Parathyroid adenoma (tissue), 2 donors: ENCODE data around the gene PLA2G2F.

ENCODE experiments used
- H2AFZ ChIP-seq: fragments of 300-600 bp; sonication (generic); one replicate; pipeline ENCODE4 v1.7.0; 2017; ENCODE audit warnings: antibody characterized with exemption, mild to moderate bottlenecking
- H3K27ac ChIP-seq: fragments of 300-600 bp; sonication (generic); one replicate; pipeline ENCODE4 v1.7.0; 2017
- H3K27me3 ChIP-seq: fragments of 300-600 bp; sonication (generic); one replicate; pipeline ENCODE4 v1.7.0; 2017; ENCODE audit warnings: low read length; ENCODE audit not compliant: control insufficient read depth, insufficient read depth
- H3K36me3 ChIP-seq: fragments of 300-600 bp; sonication (generic); one replicate; pipeline ENCODE4 v1.7.0; 2017; ENCODE audit warnings: low read length; ENCODE audit not compliant: control insufficient read depth, insufficient read depth
- H3K4me1 ChIP-seq: fragments of 300-600 bp; sonication (generic); one replicate; pipeline ENCODE4 v1.7.0; 2017; ENCODE audit warnings: control low read depth
- H3K4me2 ChIP-seq: fragments of 300-600 bp; sonication (generic); one replicate; pipeline ENCODE4 v1.7.0; 2017; ENCODE audit warnings: low read length
- H3K4me3 ChIP-seq: fragments of 300-600 bp; sonication (generic); one replicate; pipeline ENCODE4 v1.7.0; 2017; ENCODE audit warnings: low read depth, low read length
- H3K79me2 ChIP-seq: fragments of 300-600 bp; sonication (generic); one replicate; pipeline ENCODE4 v1.7.0; 2017; ENCODE audit warnings: control low read depth
- H3K9ac ChIP-seq: fragments of 300-600 bp; sonication (generic); one replicate; pipeline ENCODE4 v1.7.0; 2017; ENCODE audit warnings: mild to moderate bottlenecking
- H3K9me3 ChIP-seq: fragments of 300-600 bp; sonication (generic); one replicate; pipeline ENCODE4 v1.7.0; 2017; ENCODE audit warnings: low read length; ENCODE audit not compliant: control insufficient read depth
- CTCF ChIP-seq: fragments of 300-600 bp; sonication (generic); IDR thresholded peaks from one replicate; pipeline ENCODE4 v1.7.0; 2017; ENCODE audit warnings: antibody characterized with exemption, mild to moderate bottlenecking
- donor health status: primary hyperparathyroidism.

Gene PLA2G2F

GRCh38 chr1:20167126-20167525 lies 28.0 kb downstream of the PLA2G2F start:
- Histone ChIP-seq H3K27me3 (no peaks in the 10 kb centered on the region), H3K9me3 (no peaks in the 10 kb centered on the region), H3K79me2 (no peaks in the 10 kb centered on the region), H3K4me1 (no peaks in the 10 kb centered on the region), H3K36me3 (no peaks in the 10 kb centered on the region), H3K4me2 (no peak overlapping the region), H3K9ac (no peak overlapping the region), H3K4me3 (no peak overlapping the region), H3K27ac (no peak overlapping the region), H2AFZ (no peak overlapping the region)
- TF ChIP-seq CTCF, result no peak

GRCh38 chr1:20168564-20169491 lies 29.7 kb downstream of the PLA2G2F start:
- no peak overlapping the region for H3K27ac ChIP-seq
- H3K36me3 ChIP-seq, result no peaks in the 10 kb centered on the region
- no peak for TF ChIP-seq CTCF
- H2AFZ ChIP-seq, result no peak overlapping the region
- H3K9ac ChIP-seq, result no peak overlapping the region
- H3K9me3 ChIP-seq, result no peaks in the 10 kb centered on the region
- no peaks in the 10 kb centered on the region for H3K4me1 ChIP-seq
- H3K4me2 ChIP-seq, result no peak overlapping the region
- no peaks in the 10 kb centered on the region for H3K79me2 ChIP-seq
- H3K27me3 ChIP-seq, result no peaks in the 10 kb centered on the region
- H3K4me3 ChIP-seq, result no peak overlapping the region

GRCh38 chr1:20169932-20170331 lies 30.8 kb downstream of the PLA2G2F start:
- Histone ChIP-seq H3K4me3 (no peak overlapping the region), H3K4me1 (no peaks in the 10 kb centered on the region), H3K27ac (no peak overlapping the region), H3K9me3 (no peaks in the 10 kb centered on the region), H3K4me2 (no peak overlapping the region), H3K27me3 (no peaks in the 10 kb centered on the region), H3K36me3 (no peaks in the 10 kb centered on the region), H2AFZ (no peak overlapping the region), H3K9ac (no peak overlapping the region), H3K79me2 (no peaks in the 10 kb centered on the region)
- TF ChIP-seq CTCF, result no peak

- no peaks in the 10 kb centered on the region for H3K79me2 ChIP-seq
- no peak overlapping the region for H3K4me2 ChIP-seq
- H3K36me3 ChIP-seq, result no peaks in the 10 kb centered on the region
- no peak overlapping the region for H3K27ac ChIP-seq
- no peaks in the 10 kb centered on the region for H3K4me1 ChIP-seq
- TF ChIP-seq CTCF, result no peak
- no peaks in the 10 kb centered on the region for H3K9me3 ChIP-seq
- no peaks in the 10 kb centered on the region for H3K27me3 ChIP-seq
- H3K9ac ChIP-seq, result no peak overlapping the region
- no peak overlapping the region for H2AFZ ChIP-seq
- H3K4me3 ChIP-seq, result no peak overlapping the region
Measured at GRCh38 chr1:20172033-20172590, 33.0 kb downstream of the PLA2G2F start.
